DOHH2 (cell line): Measurements from ENCODE around the gene CMPK2.

ENCODE experiments used
- H3F3A ChIP-seq: fragments of 200-600 bp; sonication (generic), shearing (Covaris generic); 2 replicates; pipeline ENCODE4 v1.6.0; 2016; ENCODE audit warnings: antibody characterized with exemption, mild to moderate bottlenecking; ENCODE audit not compliant: control insufficient read depth, insufficient read depth
- H3K27ac ChIP-seq: fragments of 200-600 bp; sonication (generic); 2 replicates; pipeline ENCODE4 v1.5.1; 2014; ENCODE audit warnings: low read depth, mild to moderate bottlenecking, low read length, moderate library complexity
- H3K27me3 ChIP-seq: fragments of 200-600 bp; sonication (generic); 2 replicates; pipeline ENCODE4 v1.6.1; 2014; ENCODE audit warnings: mild to moderate bottlenecking, low read length, mixed read lengths; ENCODE audit not compliant: control insufficient read depth
- H3K36me3 ChIP-seq: fragments of 200-600 bp; sonication (generic); 2 replicates; pipeline ENCODE4 v1.6.1; 2014; ENCODE audit warnings: mild to moderate bottlenecking, low read length, moderate library complexity, mixed read lengths; ENCODE audit not compliant: control insufficient read depth
- H3K4me1 ChIP-seq: fragments of 200-600 bp; sonication (generic); 2 replicates; pipeline ENCODE4 v1.6.1; 2014; ENCODE audit warnings: mild to moderate bottlenecking, low read length, mixed read lengths; ENCODE audit not compliant: control insufficient read depth
- H3K4me2 ChIP-seq: fragments of 200-600 bp; sonication (generic); 2 replicates; pipeline ENCODE4 v1.6.0; 2014; ENCODE audit warnings: mild to moderate bottlenecking, low read length, moderate library complexity
- H3K4me3 ChIP-seq: fragments of 200-600 bp; sonication (generic); 2 replicates; pipeline ENCODE4 v1.5.1; 2014; ENCODE audit warnings: mild to moderate bottlenecking, low read length, mixed read lengths
- H3K79me2 ChIP-seq: fragments of 200-600 bp; sonication (generic); 2 replicates; pipeline ENCODE4 v1.6.1; 2014; ENCODE audit warnings: mild to moderate bottlenecking, low read length, mixed read lengths; ENCODE audit not compliant: control insufficient read depth
- H3K9me2 ChIP-seq: fragments of 200-600 bp; sonication (generic); replicated peaks from 2 replicates; pipeline ENCODE4 v1.6.1; 2014; ENCODE audit warnings: mild to moderate bottlenecking, low read length, mixed read lengths; ENCODE audit not compliant: control insufficient read depth
- H3K9me3 ChIP-seq: fragments of 200-600 bp; sonication (generic); 2 replicates; pipeline ENCODE4 v1.6.1; 2014; ENCODE audit warnings: antibody characterized with exemption, low read length, mixed read lengths; ENCODE audit not compliant: control insufficient read depth, insufficient read depth
- H4K20me1 ChIP-seq: fragments of 200-600 bp; sonication (generic); 2 replicates; pipeline ENCODE4 v1.6.0; 2014; ENCODE audit warnings: low read depth, mild to moderate bottlenecking, antibody characterized with exemption, low read length, moderate library complexity; ENCODE audit not compliant: control insufficient read depth, insufficient read depth
- EZH2phosphoT487 ChIP-seq: fragments of 200-600 bp; sonication (generic); IDR thresholded peaks from 2 replicates; pipeline ENCODE4 v1.6.1; 2017; ENCODE audit warnings: borderline replicate concordance, mild to moderate bottlenecking, antibody characterized with exemption, low read length, moderate library complexity, mixed read lengths
- TF ChIP-seq, protein P1 (sequence below): fragments of 200-600 bp; sonication (generic); IDR thresholded peaks from one replicate; pipeline ENCODE4 v1.5.1; 2014; ENCODE audit warnings: antibody characterized with exemption, mild to moderate bottlenecking, low read depth, low read length; ENCODE audit not compliant: poor library complexity, severe bottlenecking

Gene CMPK2

GRCh38 chr2:6834163-6834562 is 31.5 kb downstream of the CMPK2 start:
- H3K9me3 ChIP-seq = peaks cover 18% of the 10 kb centered on the region; the same call in 1 of the 2 replicates

GRCh38 chr2:6833300-6833604 is 32.5 kb downstream of the CMPK2 start:
- H3K4me3 ChIP-seq = no peak overlapping the region
- no peaks in the 10 kb centered on the region for H3K9me2 ChIP-seq
- no peak overlapping the region for H3K4me2 ChIP-seq
- no peak overlapping the region for H3K27ac ChIP-seq
- H3K4me1 ChIP-seq = peaks cover under 1% of the 10 kb centered on the region; the same call in 1 of the 2 replicates
- H3K27me3 ChIP-seq = no peaks in the 10 kb centered on the region
- peaks cover 15% of the 10 kb centered on the region; the same call in 1 of the 2 replicates for H3K9me3 ChIP-seq
- H3F3A ChIP-seq = no peaks in the 10 kb centered on the region
- H4K20me1 ChIP-seq = no peaks in the 10 kb centered on the region
- H3K79me2 ChIP-seq = no peaks in the 10 kb centered on the region
- no peaks in the 10 kb centered on the region for H3K36me3 ChIP-seq
- no peak for TF ChIP-seq EZH2phosphoT487
- TF ChIP-seq, protein P1, sequence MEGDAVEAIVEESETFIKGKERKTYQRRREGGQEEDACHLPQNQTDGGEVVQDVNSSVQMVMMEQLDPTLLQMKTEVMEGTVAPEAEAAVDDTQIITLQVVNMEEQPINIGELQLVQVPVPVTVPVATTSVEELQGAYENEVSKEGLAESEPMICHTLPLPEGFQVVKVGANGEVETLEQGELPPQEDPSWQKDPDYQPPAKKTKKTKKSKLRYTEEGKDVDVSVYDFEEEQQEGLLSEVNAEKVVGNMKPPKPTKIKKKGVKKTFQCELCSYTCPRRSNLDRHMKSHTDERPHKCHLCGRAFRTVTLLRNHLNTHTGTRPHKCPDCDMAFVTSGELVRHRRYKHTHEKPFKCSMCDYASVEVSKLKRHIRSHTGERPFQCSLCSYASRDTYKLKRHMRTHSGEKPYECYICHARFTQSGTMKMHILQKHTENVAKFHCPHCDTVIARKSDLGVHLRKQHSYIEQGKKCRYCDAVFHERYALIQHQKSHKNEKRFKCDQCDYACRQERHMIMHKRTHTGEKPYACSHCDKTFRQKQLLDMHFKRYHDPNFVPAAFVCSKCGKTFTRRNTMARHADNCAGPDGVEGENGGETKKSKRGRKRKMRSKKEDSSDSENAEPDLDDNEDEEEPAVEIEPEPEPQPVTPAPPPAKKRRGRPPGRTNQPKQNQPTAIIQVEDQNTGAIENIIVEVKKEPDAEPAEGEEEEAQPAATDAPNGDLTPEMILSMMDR = no peak

More at GRCh38 chr2:6834163-6834562, 31.5 kb downstream of the CMPK2 start:
- Histone ChIP-seq H3K27me3 (no peaks in the 10 kb centered on the region), H4K20me1 (no peaks in the 10 kb centered on the region), H3K4me2 (no peak overlapping the region), H3K27ac (no peak overlapping the region), H3K79me2 (no peaks in the 10 kb centered on the region), H3K36me3 (no peaks in the 10 kb centered on the region), H3K9me2 (no peaks in the 10 kb centered on the region), H3K4me1 (no peaks in the 10 kb centered on the region), H3K4me3 (no peak overlapping the region), H3F3A (no peaks in the 10 kb centered on the region)
- TF ChIP-seq EZH2phosphoT487 = no peak
- TF ChIP-seq, protein P1 = no peak

GRCh38 chr2:6832596-6833299 is 33.0 kb downstream of the CMPK2 start:
- Histone ChIP-seq H3K27me3 (no peaks in the 10 kb centered on the region), H3F3A (no peaks in the 10 kb centered on the region; the same call in 1 of the 2 replicates), H3K4me1 (peaks cover 5% of the 10 kb centered on the region), H4K20me1 (no peaks in the 10 kb centered on the region), H3K4me2 (no peak overlapping the region), H3K27ac (no peak overlapping the region), H3K4me3 (no peak overlapping the region), H3K79me2 (no peaks in the 10 kb centered on the region), H3K9me3 (peaks cover 13% of the 10 kb centered on the region; the same call in 1 of the 2 replicates), H3K36me3 (no peaks in the 10 kb centered on the region), H3K9me2 (no peaks in the 10 kb centered on the region)
- TF ChIP-seq, protein P1 = no peak
- no peak for TF ChIP-seq EZH2phosphoT487
